SK-N-SH treated with all-trans-retinoic acid at 6 μM for 48 hours (cell line): ENCODE results near the gene BRD7.

Experiments used
- ATAC-seq: fragments of 200-7000 bp; cut with Tn5 transposase; 3 replicates; pipeline ENCODE4 v1.9.1; 2020; ENCODE audit warnings: mild to moderate bottlenecking, moderate library complexity
- ARNTL ChIP-seq: fragments of 450-650 bp; formaldehyde crosslinking; IDR thresholded peaks from 2 replicates; pipeline ENCODE4 v1.5.0; 2020; ENCODE audit warnings: low read depth, mild to moderate bottlenecking, moderate library complexity, borderline replicate concordance
- BACH2 ChIP-seq: fragments of 250-450 bp; sonication (Bioruptor Pico); IDR thresholded peaks from 2 replicates; pipeline ENCODE4 v1.9.0; 2021; ENCODE audit warnings: mild to moderate bottlenecking, borderline replicate concordance
- CSDC2 ChIP-seq: fragments of 250-450 bp; sonication (Bioruptor Pico); IDR thresholded peaks from 2 replicates; pipeline ENCODE4 v1.5.0; 2020; ENCODE audit warnings: mild to moderate bottlenecking, moderate library complexity
- ESRRG ChIP-seq: fragments of 250-450 bp; sonication (Bioruptor Pico); IDR thresholded peaks from 2 replicates; pipeline ENCODE4 v1.6.1; 2021; ENCODE audit warnings: mild to moderate bottlenecking
- GLIS3 ChIP-seq: fragments of 250-450 bp; sonication (Bioruptor Pico); IDR thresholded peaks from 2 replicates; pipeline ENCODE4 v1.5.0; 2020; ENCODE audit warnings: mild to moderate bottlenecking, moderate library complexity
- ISL1 ChIP-seq: fragments of 250-450 bp; sonication (Bioruptor Pico); IDR thresholded peaks from 2 replicates; pipeline ENCODE4 v2.1.2; 2022; ENCODE audit warnings: mild to moderate bottlenecking, moderate library complexity
- OSR1 ChIP-seq: fragments of 250-450 bp; sonication (Bioruptor Pico); IDR thresholded peaks from 2 replicates; pipeline ENCODE4 v1.8.0; 2022; ENCODE audit warnings: moderate library complexity, mild to moderate bottlenecking, inconsistent platforms
- PPARA ChIP-seq: fragments of 250-450 bp; sonication (Bioruptor Pico); IDR thresholded peaks from 2 replicates; pipeline ENCODE4 v1.5.0; 2020; ENCODE audit warnings: mild to moderate bottlenecking, borderline replicate concordance
- RARB ChIP-seq: fragments of 250-450 bp; sonication (Bioruptor Pico); IDR thresholded peaks from 2 replicates; pipeline ENCODE4 v1.8.0; 2021; ENCODE audit warnings: mild to moderate bottlenecking, moderate library complexity
- SNAI2 ChIP-seq: fragments of 250-450 bp; sonication (Bioruptor Pico); IDR thresholded peaks from 2 replicates; pipeline ENCODE4 v1.5.0; 2020; ENCODE audit warnings: mild to moderate bottlenecking, moderate library complexity
- TCF4 ChIP-seq: fragments of 250-450 bp; sonication (Bioruptor Pico); IDR thresholded peaks from 2 replicates; pipeline ENCODE4 v1.8.0; 2021; ENCODE audit warnings: mild to moderate bottlenecking, moderate library complexity, borderline replicate concordance
- TOX ChIP-seq: fragments of 250-450 bp; sonication (Bioruptor Pico); IDR thresholded peaks from 2 replicates; pipeline ENCODE4 v1.8.0; 2021; ENCODE audit warnings: mild to moderate bottlenecking, moderate library complexity, borderline replicate concordance
- ZC3H10 ChIP-seq: fragments of 250-450 bp; sonication (Bioruptor Pico); IDR thresholded peaks from 2 replicates; pipeline ENCODE4 v1.5.1; 2021; ENCODE audit warnings: mild to moderate bottlenecking, moderate library complexity
- ZFP3 ChIP-seq: fragments of 250-450 bp; sonication (Bioruptor Pico); IDR thresholded peaks from 2 replicates; pipeline ENCODE4 v1.5.0; 2020; ENCODE audit warnings: mild to moderate bottlenecking, moderate library complexity
- ZFP30 ChIP-seq: fragments of 450-650 bp; formaldehyde crosslinking; IDR thresholded peaks from 2 replicates; pipeline ENCODE4 v1.5.0; 2022; ENCODE audit warnings: mild to moderate bottlenecking, moderate library complexity
- ZNF565 ChIP-seq: fragments of 450-650 bp; formaldehyde crosslinking; conservative IDR thresholded peaks from 2 replicates; pipeline ENCODE4 v1.5.0; 2020; ENCODE audit warnings: low read depth, mild to moderate bottlenecking, moderate library complexity
- ZNF70 ChIP-seq: fragments of 450-650 bp; formaldehyde crosslinking; IDR thresholded peaks from 2 replicates; pipeline ENCODE4 v1.5.0; 2020; ENCODE audit warnings: mild to moderate bottlenecking, moderate library complexity
- ZNF8 ChIP-seq: fragments of 450-650 bp; formaldehyde crosslinking; IDR thresholded peaks from 2 replicates; pipeline ENCODE4 v1.5.0; 2020; ENCODE audit warnings: mild to moderate bottlenecking, moderate library complexity
- TF ChIP-seq, protein P1 (sequence below): fragments of 250-450 bp; sonication (Bioruptor Pico); IDR thresholded peaks from 2 replicates; pipeline ENCODE4 v1.8.0; 2021; ENCODE audit warnings: low read depth, mild to moderate bottlenecking, moderate library complexity, borderline replicate concordance
- TF ChIP-seq, protein P2 (sequence below): fragments of 250-450 bp; sonication (Bioruptor Pico); IDR thresholded peaks from 2 replicates; pipeline ENCODE4 v1.5.1; 2020; ENCODE audit warnings: low read depth, mild to moderate bottlenecking, moderate library complexity
- TF ChIP-seq, protein P3 (sequence below): fragments of 250-450 bp; sonication (Bioruptor Pico); IDR thresholded peaks from 2 replicates; pipeline ENCODE4 v1.8.0; 2020; ENCODE audit warnings: mild to moderate bottlenecking, moderate library complexity, borderline replicate concordance

Gene BRD7

DNA sequence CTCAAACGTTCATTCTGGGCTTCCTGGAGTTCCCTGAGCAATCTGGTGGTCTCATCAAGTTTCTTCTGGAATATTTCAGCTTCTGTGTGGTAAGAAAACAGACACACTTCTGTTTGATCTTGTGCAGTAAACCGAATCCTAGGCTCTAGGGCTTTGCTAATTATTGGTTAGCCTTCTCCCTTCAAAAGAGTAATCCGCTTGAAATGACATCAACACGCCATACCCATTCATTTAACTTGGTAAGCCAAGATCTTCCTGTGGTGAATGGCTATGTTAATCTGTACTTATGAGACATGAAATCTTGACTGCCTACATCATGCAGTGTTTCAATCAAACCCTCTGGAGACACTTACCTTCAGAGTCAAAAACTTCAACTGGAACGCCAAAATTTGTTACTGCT lies 48.5 kb downstream of the BRD7 start:
- TF ChIP-seq TCF4: no peak
- TF ChIP-seq ZC3H10 (CRISPR knock-in tag): no peak
- no peak for TF ChIP-seq GLIS3 (CRISPR knock-in tag)
- TF ChIP-seq SNAI2 (CRISPR knock-in tag): no peak
- TF ChIP-seq ARNTL (CRISPR knock-in tag): no peak
- TF ChIP-seq, protein P1, sequence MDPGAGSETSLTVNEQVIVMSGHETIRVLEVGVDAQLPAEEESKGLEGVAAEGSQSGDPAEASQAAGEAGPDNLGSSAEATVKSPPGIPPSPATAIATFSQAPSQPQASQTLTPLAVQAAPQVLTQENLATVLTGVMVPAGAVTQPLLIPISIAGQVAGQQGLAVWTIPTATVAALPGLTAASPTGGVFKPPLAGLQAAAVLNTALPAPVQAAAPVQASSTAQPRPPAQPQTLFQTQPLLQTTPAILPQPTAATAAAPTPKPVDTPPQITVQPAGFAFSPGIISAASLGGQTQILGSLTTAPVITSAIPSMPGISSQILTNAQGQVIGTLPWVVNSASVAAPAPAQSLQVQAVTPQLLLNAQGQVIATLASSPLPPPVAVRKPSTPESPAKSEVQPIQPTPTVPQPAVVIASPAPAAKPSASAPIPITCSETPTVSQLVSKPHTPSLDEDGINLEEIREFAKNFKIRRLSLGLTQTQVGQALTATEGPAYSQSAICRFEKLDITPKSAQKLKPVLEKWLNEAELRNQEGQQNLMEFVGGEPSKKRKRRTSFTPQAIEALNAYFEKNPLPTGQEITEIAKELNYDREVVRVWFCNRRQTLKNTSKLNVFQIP (CRISPR knock-in tag): no peak
- TF ChIP-seq TOX: no peak
- TF ChIP-seq ESRRG (CRISPR knock-in tag): no peak
- no peak for TF ChIP-seq ZFP30 (CRISPR knock-in tag)
- no peak for TF ChIP-seq BACH2 (CRISPR knock-in tag)
- TF ChIP-seq OSR1 (CRISPR knock-in tag): no peak
- no peak for ATAC-seq

DNA sequence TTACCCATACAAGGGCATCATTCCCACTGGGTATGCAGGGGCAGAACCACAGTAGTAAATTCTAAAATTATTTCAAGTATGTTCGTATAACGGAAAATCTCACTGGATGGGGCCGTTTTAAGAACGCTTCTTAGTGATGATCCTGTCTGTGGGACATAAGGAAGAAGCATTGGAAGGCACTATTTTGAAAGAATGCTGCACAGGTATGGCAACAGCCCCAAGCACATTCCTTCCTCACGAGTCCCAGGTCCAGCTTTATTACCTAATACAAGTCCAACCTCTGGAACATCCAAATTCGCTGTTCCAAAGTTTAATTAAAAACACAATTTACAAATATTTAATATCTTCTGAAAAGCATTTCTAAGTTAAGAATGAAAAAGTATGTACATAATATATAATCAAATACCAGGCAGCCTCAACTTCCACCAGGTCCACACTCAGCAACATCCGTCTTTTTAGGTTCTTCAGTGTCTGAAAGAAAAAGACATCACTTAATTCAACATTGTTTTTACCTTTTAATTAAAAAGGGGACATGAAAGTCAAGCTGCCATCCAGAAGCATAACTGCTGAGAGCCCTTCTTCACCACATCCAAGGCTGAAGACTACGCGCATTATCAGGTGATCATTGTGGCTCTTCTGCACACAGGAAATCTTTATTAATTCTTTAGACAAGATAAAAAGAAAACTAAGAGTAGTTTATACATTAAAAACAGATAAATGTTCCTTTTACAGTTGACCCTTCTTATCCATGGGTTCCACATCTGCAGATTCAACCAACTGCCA lies 49.8 kb downstream of the BRD7 start:
- no peak for TF ChIP-seq PPARA
- no peak for TF ChIP-seq ZNF70 (CRISPR knock-in tag)
- TF ChIP-seq OSR1 (CRISPR knock-in tag): no peak
- no peak for TF ChIP-seq TCF4
- no peak for TF ChIP-seq TOX
- no peak for TF ChIP-seq ZNF565
- TF ChIP-seq, protein P2, sequence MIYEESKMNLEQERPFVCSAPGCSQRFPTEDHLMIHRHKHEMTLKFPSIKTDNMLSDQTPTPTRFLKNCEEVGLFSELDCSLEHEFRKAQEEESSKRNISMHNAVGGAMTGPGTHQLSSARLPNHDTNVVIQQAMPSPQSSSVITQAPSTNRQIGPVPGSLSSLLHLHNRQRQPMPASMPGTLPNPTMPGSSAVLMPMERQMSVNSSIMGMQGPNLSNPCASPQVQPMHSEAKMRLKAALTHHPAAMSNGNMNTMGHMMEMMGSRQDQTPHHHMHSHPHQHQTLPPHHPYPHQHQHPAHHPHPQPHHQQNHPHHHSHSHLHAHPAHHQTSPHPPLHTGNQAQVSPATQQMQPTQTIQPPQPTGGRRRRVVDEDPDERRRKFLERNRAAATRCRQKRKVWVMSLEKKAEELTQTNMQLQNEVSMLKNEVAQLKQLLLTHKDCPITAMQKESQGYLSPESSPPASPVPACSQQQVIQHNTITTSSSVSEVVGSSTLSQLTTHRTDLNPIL (CRISPR knock-in tag): no peak
- no peak for TF ChIP-seq ZNF8 (CRISPR knock-in tag)
- TF ChIP-seq ISL1 (CRISPR knock-in tag): no peak
- no peak for TF ChIP-seq RARB (CRISPR knock-in tag)
- no peak for TF ChIP-seq ARNTL (CRISPR knock-in tag)
- no peak for TF ChIP-seq ESRRG (CRISPR knock-in tag)
- TF ChIP-seq, all 23 proteins: peak for 0
- ATAC-seq: no peak

DNA sequence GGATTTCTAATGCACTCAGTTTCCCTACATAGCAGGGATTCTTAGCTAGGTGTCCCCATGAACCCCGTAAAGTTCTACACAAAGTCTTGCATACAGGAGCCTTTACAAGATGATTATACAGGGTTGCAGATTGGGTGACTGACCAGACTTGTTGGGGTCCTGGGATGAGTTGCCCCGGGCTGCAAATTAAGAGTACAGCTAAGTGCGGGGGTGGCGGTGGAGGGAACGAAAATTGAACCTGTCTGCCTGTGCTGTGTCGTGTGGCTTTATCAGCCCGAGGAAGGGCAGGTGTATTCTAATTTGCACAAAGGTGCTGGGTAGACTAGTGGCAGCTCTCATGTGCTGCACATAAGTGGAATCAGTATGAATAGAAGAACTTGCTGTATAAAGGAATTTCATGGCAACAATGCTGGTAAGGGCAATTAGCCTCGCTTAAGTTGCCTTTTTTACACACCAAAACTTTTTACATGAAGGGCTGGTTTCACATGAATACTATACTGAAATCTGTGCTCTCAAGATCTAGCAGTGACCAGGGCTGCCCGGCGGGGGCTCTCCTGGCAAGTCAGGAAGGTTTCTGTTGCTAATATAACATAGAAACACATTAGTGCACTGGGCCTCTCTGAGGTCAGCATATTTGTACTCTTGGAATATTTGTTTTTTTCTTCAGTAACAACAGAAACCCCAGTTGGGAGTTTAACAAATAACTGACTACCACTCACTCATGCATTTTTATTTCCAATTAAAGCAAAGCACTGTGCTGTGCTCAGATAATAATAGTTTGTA lies 51.7 kb downstream of the BRD7 start:
- no peak for ATAC-seq
- TF ChIP-seq, protein P1 (CRISPR knock-in tag): no peak
- TF ChIP-seq CSDC2 (CRISPR knock-in tag): no peak
- TF ChIP-seq ZFP3 (CRISPR knock-in tag): no peak
- no peak for TF ChIP-seq TCF4
- no peak for TF ChIP-seq PPARA
- TF ChIP-seq, protein P2 (CRISPR knock-in tag): no peak
- no peak for TF ChIP-seq ZNF70 (CRISPR knock-in tag)
- TF ChIP-seq RARB (CRISPR knock-in tag): no peak
- no peak for TF ChIP-seq ZNF565

DNA sequence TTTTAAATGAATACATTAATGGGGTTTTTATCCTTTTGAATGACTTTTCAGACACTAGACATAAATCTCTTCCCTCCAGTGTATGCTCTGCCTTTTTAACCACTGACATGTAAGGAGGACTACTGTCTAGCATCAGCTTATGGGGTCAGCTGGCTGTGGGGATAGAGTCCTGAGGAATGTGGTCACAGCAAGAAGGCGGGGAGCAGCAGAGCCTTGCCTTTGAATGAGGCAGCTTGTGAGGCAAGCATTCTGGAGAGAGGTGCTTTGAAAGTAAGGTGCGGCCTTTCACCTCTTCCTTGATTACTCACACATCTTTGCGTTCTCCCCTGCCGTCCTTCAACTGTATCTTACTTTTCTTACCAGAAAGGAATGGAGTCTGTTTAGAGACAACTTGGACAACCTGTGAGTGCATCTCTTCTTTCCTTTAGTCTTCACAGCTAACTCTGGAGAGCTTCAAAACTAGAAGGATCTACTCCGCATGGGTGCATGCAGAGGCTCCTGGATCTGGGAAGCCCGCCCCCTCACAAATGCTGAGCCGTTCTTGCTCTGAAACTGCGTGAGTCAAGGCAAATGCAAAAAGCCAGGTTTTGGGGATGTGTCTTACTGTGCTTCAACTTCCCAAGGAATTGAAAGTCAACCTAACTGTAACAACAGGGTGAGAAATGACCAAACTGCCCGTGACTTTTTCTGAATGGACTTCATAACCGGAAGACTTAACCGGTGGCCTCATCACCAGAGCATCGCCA lies 52.5 kb downstream of the BRD7 start:
- no peak for ATAC-seq
- TF ChIP-seq PPARA: no peak
- TF ChIP-seq ZNF565: no peak
- TF ChIP-seq CSDC2 (CRISPR knock-in tag): no peak
- no peak for TF ChIP-seq ZNF8 (CRISPR knock-in tag)
- TF ChIP-seq, protein P3, sequence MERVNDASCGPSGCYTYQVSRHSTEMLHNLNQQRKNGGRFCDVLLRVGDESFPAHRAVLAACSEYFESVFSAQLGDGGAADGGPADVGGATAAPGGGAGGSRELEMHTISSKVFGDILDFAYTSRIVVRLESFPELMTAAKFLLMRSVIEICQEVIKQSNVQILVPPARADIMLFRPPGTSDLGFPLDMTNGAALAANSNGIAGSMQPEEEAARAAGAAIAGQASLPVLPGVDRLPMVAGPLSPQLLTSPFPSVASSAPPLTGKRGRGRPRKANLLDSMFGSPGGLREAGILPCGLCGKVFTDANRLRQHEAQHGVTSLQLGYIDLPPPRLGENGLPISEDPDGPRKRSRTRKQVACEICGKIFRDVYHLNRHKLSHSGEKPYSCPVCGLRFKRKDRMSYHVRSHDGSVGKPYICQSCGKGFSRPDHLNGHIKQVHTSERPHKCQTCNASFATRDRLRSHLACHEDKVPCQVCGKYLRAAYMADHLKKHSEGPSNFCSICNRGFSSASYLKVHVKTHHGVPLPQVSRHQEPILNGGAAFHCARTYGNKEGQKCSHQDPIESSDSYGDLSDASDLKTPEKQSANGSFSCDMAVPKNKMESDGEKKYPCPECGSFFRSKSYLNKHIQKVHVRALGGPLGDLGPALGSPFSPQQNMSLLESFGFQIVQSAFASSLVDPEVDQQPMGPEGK (CRISPR knock-in tag): no peak
- no peak for TF ChIP-seq ZFP3 (CRISPR knock-in tag)
- no peak for TF ChIP-seq ZFP30 (CRISPR knock-in tag)
- no peak for TF ChIP-seq ARNTL (CRISPR knock-in tag)
